Transverse colon (tissue), 4 donors: ENCODE results near the gene LURAP1L.

Source experiments
- CTCF ChIP-seq, 5 experiments: fragments of 200-600 bp in 3 of 5; fragments of 450-650 bp in 2 of 5; sonication (generic) in 3 of 5; IDR thresholded peaks; 1 replicate in 2 of 5; 2 replicates in 3 of 5; pipeline ENCODE4 v1.5.1; 2016 to 2017; ENCODE audit warnings: antibody characterized with exemption in 5 of 5, inconsistent platforms in 3 of 5, mild to moderate bottlenecking in 2 of 5, moderate library complexity in 1 of 5
- EP300 ChIP-seq: sonication (generic); formaldehyde crosslinking; IDR thresholded peaks from one replicate; pipeline ENCODE4 v1.6.1; 2017; ENCODE audit warnings: antibody characterized with exemption, low read depth
- POLR2A ChIP-seq: fragments of 450-650 bp; IDR thresholded peaks from one replicate; pipeline ENCODE4 v1.6.1; 2016; ENCODE audit warnings: antibody characterized with exemption, mild to moderate bottlenecking, moderate library complexity
- POLR2AphosphoS5 ChIP-seq, 3 donors: sonication (generic); formaldehyde crosslinking; IDR thresholded peaks; one replicate each; pipeline ENCODE4 v1.6.1; 2016; ENCODE audit warnings: antibody characterized with exemption in 3 of 3

GRCh38 chr9:12851341-12852090 is 76.7 kb downstream of the LURAP1L start:
- no peak for TF ChIP-seq EP300
- TF ChIP-seq CTCF (IDR thresholded peaks at IDR 0.05): no peak
- no peak for TF ChIP-seq POLR2AphosphoS5 (IDR thresholded peaks at IDR 0.05)
- no peak for TF ChIP-seq POLR2A
